Stimulated activated naive CD8-positive, alpha-beta T cell treated with anti-CD3 and anti-CD28 coated beads, Interleukin-15, amount 100 ng/mL, for 72 hours (primary cell): ENCODE results near the gene SGMS2.

Experiments used
- ATAC-seq: fragments of 150-1000 bp; cut with Tn5 transposase; 2 replicates; pipeline ENCODE4 v1.10.0; 2021; ENCODE audit warnings: mild to moderate bottlenecking, moderate library complexity
- DNase-seq, 2 donors: peaks; one replicate each; pipeline ENCODE4 v3.0.0; 2021 to 2022
- H3K27ac Mint-ChIP-seq, 2 donors: one replicate each; pipeline ENCODE4 v1.8.0; 2022; ENCODE audit warnings: mild to moderate bottlenecking in 2 of 2, mixed read lengths in 2 of 2, moderate library complexity in 2 of 2
- H3K27me3 Mint-ChIP-seq: one replicate; pipeline ENCODE4 v1.8.0; 2022; ENCODE audit warnings: mixed read lengths
- H3K4me1 Mint-ChIP-seq: one replicate; pipeline ENCODE4 v1.8.0; 2022; ENCODE audit warnings: mild to moderate bottlenecking, mixed read lengths
- H3K4me3 Mint-ChIP-seq, 2 donors: one replicate each; pipeline ENCODE4 v1.8.0; 2022; ENCODE audit warnings: mild to moderate bottlenecking in 2 of 2, mixed read lengths in 2 of 2, moderate library complexity in 1 of 2
- H3K9me3 Mint-ChIP-seq, 2 donors: one replicate each; pipeline ENCODE4 v1.8.0; 2022; ENCODE audit warnings: mixed read lengths in 2 of 2

SGMS2 gene

GRCh38 chr4:107945809-107946208 lies 121.1 kb downstream of the SGMS2 start:
- no peaks in the 10 kb centered on the region for H3K4me1 Mint-ChIP-seq

GRCh38 chr4:107950746-107951540 lies 126.2 kb downstream of the SGMS2 start:
- no peak for ATAC-seq
- H3K27me3 Mint-ChIP-seq: no peaks in the 10 kb centered on the region
- DNase-seq: no peak
- no peak overlapping the region for H3K4me3 Mint-ChIP-seq
- no peak overlapping the region for H3K27ac Mint-ChIP-seq
- H3K9me3 Mint-ChIP-seq: peaks cover 9 to 10% of the 10 kb centered on the region in 2 donors
- H3K4me1 Mint-ChIP-seq: no peaks in the 10 kb centered on the region

More at GRCh38 chr4:107945809-107946208, 121.1 kb downstream of the SGMS2 start:
- Mint-ChIP-seq H3K27me3 (no peaks in the 10 kb centered on the region), H3K9me3 (no peaks in the 10 kb centered on the region), H3K4me3 (no peak overlapping the region), H3K27ac (no peak overlapping the region)
- ATAC-seq (no peak), DNase-seq (no peak)

DNA sequence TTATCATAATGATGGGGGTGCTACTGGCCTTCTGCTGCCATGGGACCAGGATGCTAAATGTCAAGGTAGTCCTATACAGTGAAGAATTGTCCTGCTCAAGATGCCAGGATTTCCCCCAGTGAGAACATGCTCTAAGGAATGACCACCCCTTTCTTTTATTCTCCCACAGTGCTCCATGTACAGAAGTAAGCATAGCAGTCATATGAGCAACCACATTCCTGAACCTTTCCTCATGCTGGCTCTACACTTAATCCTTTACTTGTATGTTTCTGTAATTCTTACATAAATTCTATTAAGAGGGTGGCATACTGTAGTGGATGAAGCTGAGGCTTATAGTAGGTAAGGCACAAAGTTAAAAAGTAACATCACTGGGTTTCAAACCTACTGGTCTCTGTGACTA lies 126.8 kb downstream of the SGMS2 start:
- DNase-seq: no peak
- Mint-ChIP-seq H3K4me3 (no peak overlapping the region), H3K4me1 (no peaks in the 10 kb centered on the region), H3K9me3 (peaks cover 15 to 16% of the 10 kb centered on the region in 2 donors), H3K27ac (no peak overlapping the region), H3K27me3 (no peaks in the 10 kb centered on the region)
- ATAC-seq: no peak

- H3K27me3 Mint-ChIP-seq: no peaks in the 10 kb centered on the region
- ATAC-seq (no peak), DNase-seq (no peak)
- no peak overlapping the region for H3K27ac Mint-ChIP-seq
- H3K4me3 Mint-ChIP-seq: no peak overlapping the region
- H3K4me1 Mint-ChIP-seq: no peaks in the 10 kb centered on the region
- peaks cover 25 to 27% of the 10 kb centered on the region in 2 donors for H3K9me3 Mint-ChIP-seq
These were observed 131.3 kb downstream of the SGMS2 start for GRCh38 chr4:107956011-107956410.
